Measurements from ENCODE around the gene IL20RB.

DNA sequence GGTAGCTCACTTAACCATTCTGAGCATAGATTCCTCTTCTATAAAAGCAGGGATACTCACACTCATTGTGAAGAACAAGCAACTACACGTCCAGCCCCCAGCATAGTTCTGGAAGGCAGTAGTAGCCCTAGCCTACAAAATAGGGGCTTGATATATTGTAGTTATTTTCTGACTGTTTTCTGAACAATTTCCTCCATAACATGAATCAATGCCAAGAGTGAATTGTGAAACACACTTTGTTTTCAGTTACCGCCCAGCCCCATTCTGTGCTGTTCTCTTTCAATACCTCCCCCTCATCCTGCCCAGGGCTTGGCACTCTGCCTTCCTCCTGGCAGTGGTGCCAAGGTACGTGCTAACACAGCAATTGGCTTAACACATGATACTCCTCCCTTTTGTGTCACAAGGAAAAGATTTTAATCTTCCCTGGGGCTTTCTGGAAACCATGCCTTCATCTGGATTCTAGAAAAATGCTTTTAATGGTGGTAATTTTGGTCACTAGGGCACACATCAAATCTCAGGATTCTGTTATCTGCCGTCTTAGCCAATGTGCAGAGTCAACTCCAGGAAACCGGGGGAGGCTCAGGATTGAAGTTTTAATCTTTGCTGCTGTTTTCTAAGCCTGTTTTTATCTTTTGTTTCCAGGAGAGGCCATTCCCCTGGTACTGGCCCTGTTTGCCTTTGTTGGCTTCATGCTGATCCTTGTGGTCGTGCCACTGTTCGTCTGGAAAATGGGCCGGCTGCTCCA, 37.2 kb downstream of the IL20RB start:
- TF ChIP-seq ZXDB (tag by site-specific recombination; IDR thresholded peaks at IDR 0.05) = no peak
- no peak for TF ChIP-seq ZNF433 (tag by site-specific recombination; IDR thresholded peaks at IDR 0.05; ENCODE audit: low read depth)
- no peak for TF ChIP-seq PRDM1 (tag by site-specific recombination; IDR thresholded peaks at IDR 0.05)
- TF ChIP-seq ZNF121 (tag by site-specific recombination; IDR thresholded peaks at IDR 0.05) = no peak
- TF ChIP-seq ZNF518A (tag by site-specific recombination; conservative IDR thresholded peaks at IDR 0.05; ENCODE audit: low read depth) = no peak
- no peak for TF ChIP-seq ZNF146 (tag by site-specific recombination; IDR thresholded peaks at IDR 0.05)
- TF ChIP-seq CTCF (tag by site-specific recombination; IDR thresholded peaks at IDR 0.05) = no peak
- TF ChIP-seq, protein P1, sequence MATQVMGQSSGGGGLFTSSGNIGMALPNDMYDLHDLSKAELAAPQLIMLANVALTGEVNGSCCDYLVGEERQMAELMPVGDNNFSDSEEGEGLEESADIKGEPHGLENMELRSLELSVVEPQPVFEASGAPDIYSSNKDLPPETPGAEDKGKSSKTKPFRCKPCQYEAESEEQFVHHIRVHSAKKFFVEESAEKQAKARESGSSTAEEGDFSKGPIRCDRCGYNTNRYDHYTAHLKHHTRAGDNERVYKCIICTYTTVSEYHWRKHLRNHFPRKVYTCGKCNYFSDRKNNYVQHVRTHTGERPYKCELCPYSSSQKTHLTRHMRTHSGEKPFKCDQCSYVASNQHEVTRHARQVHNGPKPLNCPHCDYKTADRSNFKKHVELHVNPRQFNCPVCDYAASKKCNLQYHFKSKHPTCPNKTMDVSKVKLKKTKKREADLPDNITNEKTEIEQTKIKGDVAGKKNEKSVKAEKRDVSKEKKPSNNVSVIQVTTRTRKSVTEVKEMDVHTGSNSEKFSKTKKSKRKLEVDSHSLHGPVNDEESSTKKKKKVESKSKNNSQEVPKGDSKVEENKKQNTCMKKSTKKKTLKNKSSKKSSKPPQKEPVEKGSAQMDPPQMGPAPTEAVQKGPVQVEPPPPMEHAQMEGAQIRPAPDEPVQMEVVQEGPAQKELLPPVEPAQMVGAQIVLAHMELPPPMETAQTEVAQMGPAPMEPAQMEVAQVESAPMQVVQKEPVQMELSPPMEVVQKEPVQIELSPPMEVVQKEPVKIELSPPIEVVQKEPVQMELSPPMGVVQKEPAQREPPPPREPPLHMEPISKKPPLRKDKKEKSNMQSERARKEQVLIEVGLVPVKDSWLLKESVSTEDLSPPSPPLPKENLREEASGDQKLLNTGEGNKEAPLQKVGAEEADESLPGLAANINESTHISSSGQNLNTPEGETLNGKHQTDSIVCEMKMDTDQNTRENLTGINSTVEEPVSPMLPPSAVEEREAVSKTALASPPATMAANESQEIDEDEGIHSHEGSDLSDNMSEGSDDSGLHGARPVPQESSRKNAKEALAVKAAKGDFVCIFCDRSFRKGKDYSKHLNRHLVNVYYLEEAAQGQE (tag by site-specific recombination; IDR thresholded peaks at IDR 0.05) = no peak
- TF ChIP-seq ZNF391 (tag by site-specific recombination; IDR thresholded peaks at IDR 0.05; ENCODE audit: borderline replicate concordance, low read depth) = no peak
- no peak for TF ChIP-seq ZNF214 (tag by site-specific recombination; IDR thresholded peaks at IDR 0.05; ENCODE audit: borderline replicate concordance)
- no peak for TF ChIP-seq ZBTB7A (tag by site-specific recombination; IDR thresholded peaks at IDR 0.05; ENCODE audit: low read depth)
- no peak for TF ChIP-seq ZNF274 (IDR thresholded peaks at IDR 0.05; ENCODE audit: low read length)
- no peak for TF ChIP-seq ZNF274 (tag by site-specific recombination; IDR thresholded peaks at IDR 0.05; ENCODE audit: borderline replicate concordance)
- TF ChIP-seq, protein P2, sequence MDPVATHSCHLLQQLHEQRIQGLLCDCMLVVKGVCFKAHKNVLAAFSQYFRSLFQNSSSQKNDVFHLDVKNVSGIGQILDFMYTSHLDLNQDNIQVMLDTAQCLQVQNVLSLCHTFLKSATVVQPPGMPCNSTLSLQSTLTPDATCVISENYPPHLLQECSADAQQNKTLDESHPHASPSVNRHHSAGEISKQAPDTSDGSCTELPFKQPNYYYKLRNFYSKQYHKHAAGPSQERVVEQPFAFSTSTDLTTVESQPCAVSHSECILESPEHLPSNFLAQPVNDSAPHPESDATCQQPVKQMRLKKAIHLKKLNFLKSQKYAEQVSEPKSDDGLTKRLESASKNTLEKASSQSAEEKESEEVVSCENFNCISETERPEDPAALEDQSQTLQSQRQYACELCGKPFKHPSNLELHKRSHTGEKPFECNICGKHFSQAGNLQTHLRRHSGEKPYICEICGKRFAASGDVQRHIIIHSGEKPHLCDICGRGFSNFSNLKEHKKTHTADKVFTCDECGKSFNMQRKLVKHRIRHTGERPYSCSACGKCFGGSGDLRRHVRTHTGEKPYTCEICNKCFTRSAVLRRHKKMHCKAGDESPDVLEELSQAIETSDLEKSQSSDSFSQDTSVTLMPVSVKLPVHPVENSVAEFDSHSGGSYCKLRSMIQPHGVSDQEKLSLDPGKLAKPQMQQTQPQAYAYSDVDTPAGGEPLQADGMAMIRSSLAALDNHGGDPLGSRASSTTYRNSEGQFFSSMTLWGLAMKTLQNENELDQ (tag by site-specific recombination; IDR thresholded peaks at IDR 0.05; ENCODE audit: low read depth) = no peak

Measured in HEK293 (cell line).